NCI-H2196 treated with DMSO at 0.1 percent for 48 hours (cell line): ENCODE data around the gene CEPT1.
"Not testable (repeated sequence)": the region's sequence is repeated elsewhere in the genome, so short reads cannot be mapped to it uniquely, and the experiment has no call there.

Experiments
- DNase-seq: peaks from one replicate; lab custom pipeline; 2025; ENCODE audit not compliant: unreplicated experiment; lab: John Stamatoyannopoulos, UW

Gene CEPT1

GRCh38 chr1:111208921-111209320 is 68.9 kb downstream of the CEPT1 start:
- DNase-seq, result no peak

- DNase-seq, result no peak
Measured at GRCh38 chr1:111209622-111210021, 69.6 kb downstream of the CEPT1 start.

GRCh38 chr1:111211921-111212320 is 71.9 kb downstream of the CEPT1 start:
- no peak for DNase-seq

- DNase-seq, result no peak
Measured at GRCh38 chr1:111212634-111213335, 72.8 kb downstream of the CEPT1 start.

GRCh38 chr1:111213412-111213811 is 73.4 kb downstream of the CEPT1 start:
- DNase-seq, result no peak

- no peak for DNase-seq
Measured at GRCh38 chr1:111214074-111214801, 74.2 kb downstream of the CEPT1 start.

- no peak for DNase-seq
Measured at GRCh38 chr1:111214884-111215283, 74.9 kb downstream of the CEPT1 start.

GRCh38 chr1:111215285-111215684 is 75.3 kb downstream of the CEPT1 start:
- not testable (repeated sequence) for DNase-seq

- DNase-seq, result no peak
Measured at GRCh38 chr1:111216751-111217150, 76.7 kb downstream of the CEPT1 start.

GRCh38 chr1:111217183-111217910 is 77.3 kb downstream of the CEPT1 start:
- no peak for DNase-seq

- DNase-seq, result no peak
Measured at GRCh38 chr1:111218701-111219556, 78.9 kb downstream of the CEPT1 start.

GRCh38 chr1:111219557-111220286 is 79.7 kb downstream of the CEPT1 start:
- DNase-seq, result no peak

GRCh38 chr1:111220302-111220890 is 80.4 kb downstream of the CEPT1 start:
- DNase-seq, result no peak

- DNase-seq, result peak; percentile 18
Measured at GRCh38 chr1:111221276-111221632, 81.2 kb downstream of the CEPT1 start.

GRCh38 chr1:111221633-111222291 is 81.7 kb downstream of the CEPT1 start:
- DNase-seq, result no peak

- peak; percentile 65 for DNase-seq
Measured at GRCh38 chr1:111222308-111223125, 82.5 kb downstream of the CEPT1 start.

- DNase-seq, result no peak
Measured at GRCh38 chr1:111223126-111223685, 83.2 kb downstream of the CEPT1 start.

GRCh38 chr1:111225091-111225490 is 85.1 kb downstream of the CEPT1 start:
- DNase-seq, result no peak
